Upper lobe of left lung (tissue), 4 donors: ENCODE results near the gene STIMATE.

Source experiments
- CTCF ChIP-seq, 6 experiments: fragments of 450-650 bp in 4 of 6; fragments of 200-600 bp in 2 of 6; sonication (generic) in 2 of 6; IDR thresholded peaks; one replicate each; pipeline ENCODE4 v1.5.1; 2016 to 2019; ENCODE audit warnings: antibody characterized with exemption in 6 of 6
- POLR2AphosphoS5 ChIP-seq, 2 donors: sonication (generic); formaldehyde crosslinking; IDR thresholded peaks; one replicate each; pipeline ENCODE4 v1.5.1; 2017; ENCODE audit warnings: antibody characterized with exemption in 2 of 2

- TF ChIP-seq CTCF (IDR thresholded peaks at IDR 0.05) (no peak), POLR2AphosphoS5 (IDR thresholded peaks at IDR 0.05) (no peak)
Measured at GRCh38 chr3:52817221-52817620, 80.1 kb downstream of the STIMATE start.
